H1 (cell line): ENCODE measurements around the gene RAD51B. TPM values are rescaled to one million over a fixed set of nuclear protein-coding genes. Genes with fewer than 3 reads are reported as not detected.

Source experiments
- CTCF ChIA-PET: fragments of 300-600 bp; sonication (Branson Sonifier 250); formaldehyde crosslinking; loops from one replicate; lab custom pipeline; 2021; ENCODE audit not compliant: partially characterized antibody; lab: Charles Lee
- POLR2A ChIA-PET: fragments of 300-600 bp; sonication (Branson Sonifier 250); formaldehyde crosslinking; loops from one replicate; lab custom pipeline; 2021; ENCODE audit warnings: inconsistent platforms; ENCODE audit not compliant: partially characterized antibody; lab: Charles Lee
- DNase-seq, 2 experiments: peaks; one replicate each; pipeline versions ENCODE4 v3.0.0 to v3.0.0-alpha.2; 2010 to 2022; ENCODE audit warnings: low spot score in 2 of 2, low read depth in 1 of 2, mixed read lengths in 1 of 2
- FAIRE-seq: peaks from 2 replicates; lab custom pipeline; 2011; peaks lifted over from hg19 to GRCh38; lab: Jason Lieb, UNC
- H2AFZ ChIP-seq: 2 replicates; pipeline ENCODE4 v1.8.1; 2012; ENCODE audit warnings: low read length, inconsistent platforms
- H2AK5ac ChIP-seq: 2 replicates; pipeline ENCODE4 v1.6.1; 2013; ENCODE audit warnings: low read depth, low read length
- H2BK120ac ChIP-seq: replicated peaks from 2 replicates; pipeline ENCODE3; 2013; ENCODE audit warnings: low read depth, low read length, inconsistent platforms
- H2BK12ac ChIP-seq: 2 replicates; pipeline ENCODE4 v1.6.1; 2013; ENCODE audit warnings: low read depth, low read length
- H2BK15ac ChIP-seq: 2 replicates; pipeline ENCODE4 v1.6.1; 2013; ENCODE audit warnings: low read length
- H2BK20ac ChIP-seq: 2 replicates; pipeline ENCODE4 v1.6.1; 2013; ENCODE audit warnings: low read length
- H2BK5ac ChIP-seq: 2 replicates; pipeline ENCODE4 v1.6.1; 2013; ENCODE audit warnings: low read depth, low read length
- H3K14ac ChIP-seq: 2 replicates; pipeline ENCODE4 v1.6.1; 2013; ENCODE audit warnings: inconsistent platforms; ENCODE audit not compliant: insufficient read length
- H3K18ac ChIP-seq: 2 replicates; pipeline ENCODE4 v1.6.1; 2013; ENCODE audit warnings: low read length; ENCODE audit errors: extremely low read depth
- H3K23ac ChIP-seq: 2 replicates; pipeline ENCODE4 v1.6.1; 2013; ENCODE audit warnings: inconsistent platforms; ENCODE audit not compliant: insufficient read length
- H3K23me2 ChIP-seq: 2 replicates; pipeline ENCODE4 v1.6.1; 2013; ENCODE audit warnings: low read depth, low read length
- H3K27ac ChIP-seq: 2 replicates; pipeline ENCODE4 v1.6.1; 2011; ENCODE audit warnings: low read depth, low read length, inconsistent platforms
- H3K27me3 ChIP-seq, 4 experiments: replicated peaks in 1 of 4; 1 replicate in 1 of 4; 2 replicates in 3 of 4; pipeline versions ENCODE4 v1.6.1 to v1.8.1; 2011 to 2013; ENCODE audit warnings: low read length in 3 of 4, mild to moderate bottlenecking in 3 of 4, inconsistent platforms in 2 of 4, mixed read lengths in 2 of 4, moderate library complexity in 1 of 4; ENCODE audit not compliant: control insufficient read depth in 3 of 4, insufficient read depth in 3 of 4; ENCODE audit errors: extremely low read depth in 1 of 4
- H3K36me3 ChIP-seq, 4 experiments: 2 replicates each; pipeline versions ENCODE4 v1.6.1 to v1.8.1; 2011 to 2013; ENCODE audit warnings: mild to moderate bottlenecking in 4 of 4, low read length in 3 of 4, moderate library complexity in 2 of 4, control low read depth in 1 of 4, inconsistent platforms in 1 of 4; ENCODE audit not compliant: insufficient read depth in 4 of 4, control insufficient read depth in 2 of 4
- H3K4ac ChIP-seq: replicated peaks from 2 replicates; pipeline ENCODE3; 2013; ENCODE audit warnings: low read length, low read depth, mixed read lengths, inconsistent platforms; ENCODE audit not compliant: insufficient read length
- H3K4me1 ChIP-seq, 4 experiments: replicated peaks in 1 of 4; 1 replicate in 1 of 4; 2 replicates in 3 of 4; pipeline versions ENCODE4 v1.6.1 to v1.8.1; 2011 to 2013; ENCODE audit warnings: low read length in 3 of 4, inconsistent platforms in 2 of 4, mixed read lengths in 1 of 4; ENCODE audit not compliant: insufficient read depth in 4 of 4, control insufficient read depth in 3 of 4
- H3K4me2 ChIP-seq, 2 experiments: 2 replicates each; pipeline versions ENCODE4 v1.6.1 to v1.8.1; 2011 to 2013; ENCODE audit warnings: low read depth in 2 of 2, low read length in 2 of 2, control low read depth in 1 of 2, inconsistent platforms in 1 of 2, mild to moderate bottlenecking in 1 of 2; ENCODE audit not compliant: insufficient read depth in 1 of 2
- H3K4me3 ChIP-seq, 4 experiments: fragments of 200-600, 300-600 bp in 1 of 4; sonication (generic), shearing (Covaris generic), sonication (Bioruptor Twin) in 1 of 4; 2 replicates each; pipeline versions ENCODE4 v1.5.1 to v1.8.1; 2011 to 2016; ENCODE audit warnings: low read length in 4 of 4, low read depth in 3 of 4, control low read depth in 2 of 4, inconsistent platforms in 2 of 4, mild to moderate bottlenecking in 2 of 4, mixed read lengths in 1 of 4, moderate library complexity in 1 of 4; ENCODE audit not compliant: insufficient read depth in 2 of 4; ENCODE audit errors: extremely low read depth in 1 of 4
- H3K56ac ChIP-seq: replicated peaks from 2 replicates; pipeline ENCODE3; 2013; ENCODE audit warnings: low read depth, mild to moderate bottlenecking, mixed read lengths, low read length, inconsistent platforms; ENCODE audit not compliant: insufficient read length
- H3K79me1 ChIP-seq: 2 replicates; pipeline ENCODE4 v1.6.1; 2013; ENCODE audit warnings: low read depth, low read length, control low read depth
- H3K79me2 ChIP-seq, 2 experiments: 2 replicates each; pipeline versions ENCODE4 v1.6.1 to v1.8.1; 2012 to 2013; ENCODE audit warnings: low read length in 2 of 2, mild to moderate bottlenecking in 2 of 2, inconsistent platforms in 1 of 2; ENCODE audit not compliant: insufficient read depth in 2 of 2, control insufficient read depth in 1 of 2
- H3K9ac ChIP-seq, 4 experiments: replicated peaks in 1 of 4; 1 replicate in 1 of 4; 2 replicates in 3 of 4; pipeline versions ENCODE4 v1.6.1 to v1.8.1; 2011 to 2013; ENCODE audit warnings: low read depth in 3 of 4, low read length in 3 of 4, control low read depth in 2 of 4, mild to moderate bottlenecking in 2 of 4, moderate library complexity in 2 of 4, inconsistent platforms in 1 of 4; ENCODE audit errors: extremely low read depth in 1 of 4
- H3K9me3 ChIP-seq, 2 experiments: 2 replicates each; pipeline versions ENCODE4 v1.6.1 to v1.8.1; 2012 to 2013; ENCODE audit warnings: mild to moderate bottlenecking in 2 of 2, moderate library complexity in 2 of 2, control low read depth in 1 of 2, inconsistent platforms in 1 of 2, low read depth in 1 of 2, low read length in 1 of 2, mixed read lengths in 1 of 2; ENCODE audit not compliant: insufficient read depth in 2 of 2
- H4K20me1 ChIP-seq, 2 experiments: replicated peaks in 1 of 2; 2 replicates each; pipeline versions ENCODE3 to v1.8.1; 2011 to 2013; ENCODE audit warnings: inconsistent platforms in 2 of 2, low read length in 2 of 2, mild to moderate bottlenecking in 1 of 2; ENCODE audit not compliant: insufficient read depth in 2 of 2, control insufficient read depth in 1 of 2
- H4K5ac ChIP-seq: 2 replicates; pipeline ENCODE4 v1.6.1; 2013; ENCODE audit warnings: low read length, low read depth, mixed read lengths, inconsistent platforms; ENCODE audit not compliant: insufficient read length
- H4K8ac ChIP-seq: 2 replicates; pipeline ENCODE4 v1.8.0; 2013; ENCODE audit warnings: mild to moderate bottlenecking, moderate library complexity, low read length, inconsistent platforms; ENCODE audit not compliant: insufficient read depth; ENCODE audit errors: extremely low read depth
- H4K91ac ChIP-seq: replicated peaks from 2 replicates; pipeline ENCODE3; 2013; ENCODE audit warnings: low read length, mixed read lengths, inconsistent platforms; ENCODE audit not compliant: insufficient read length
- ASH2L ChIP-seq: fragments of 200-600, 300-600 bp; sonication (generic); IDR thresholded peaks from one replicate; pipeline ENCODE4 v1.7.1; 2017; ENCODE audit warnings: low read length
- CEBPB ChIP-seq: IDR thresholded peaks from 2 replicates; pipeline ENCODE4 v1.6.1; 2012; ENCODE audit warnings: low read depth, low read length
- JUN ChIP-seq: IDR thresholded peaks from 2 replicates; pipeline ENCODE4 v1.6.1; 2011; ENCODE audit warnings: low read depth, mild to moderate bottlenecking, improper control_type of control experiment, low read length
- JUND ChIP-seq: IDR thresholded peaks from 2 replicates; pipeline ENCODE4 v1.6.1; 2011; ENCODE audit warnings: mild to moderate bottlenecking, improper control_type of control experiment, low read length
- KDM4A ChIP-seq: IDR thresholded peaks from one replicate; pipeline ENCODE4 v1.7.1; 2012; ENCODE audit warnings: low read depth, mild to moderate bottlenecking, moderate library complexity, low read length, inconsistent platforms; ENCODE audit not compliant: severe bottlenecking
- NANOG ChIP-seq: IDR thresholded peaks from 2 replicates; pipeline ENCODE4 v1.6.1; 2011; ENCODE audit warnings: low read length, low read depth, mild to moderate bottlenecking, inconsistent platforms; ENCODE audit not compliant: insufficient read depth, poor library complexity, severe bottlenecking
- NRF1 ChIP-seq: IDR thresholded peaks from 2 replicates; pipeline ENCODE4 v1.6.1; 2011; ENCODE audit warnings: mild to moderate bottlenecking, low read depth, low read length, improper control_type of control experiment
- RFX5 ChIP-seq: IDR thresholded peaks from 2 replicates; pipeline ENCODE4 v1.6.1; 2011; ENCODE audit warnings: low read depth, low read length, improper control_type of control experiment, borderline replicate concordance
- SAP30 ChIP-seq: fragments of 300-600 bp; sonication (generic); IDR thresholded peaks from 2 replicates; pipeline ENCODE4 v1.7.1; 2012; ENCODE audit warnings: low read length, moderate library complexity, mild to moderate bottlenecking, inconsistent platforms; ENCODE audit not compliant: insufficient read depth, insufficient replicate concordance
- TAF7 ChIP-seq: optimal IDR thresholded peaks from 2 replicates; pipeline ENCODE3; 2011; ENCODE audit warnings: low read depth, mild to moderate bottlenecking, inconsistent platforms, low read length, moderate library complexity, borderline replicate concordance
- TBP ChIP-seq: IDR thresholded peaks from 2 replicates; pipeline ENCODE4 v1.6.1; 2011; ENCODE audit warnings: low read depth, low read length, improper control_type of control experiment
- YY1 ChIP-seq: IDR thresholded peaks from 2 replicates; pipeline ENCODE4 v1.6.1; 2011; ENCODE audit warnings: low read depth, mild to moderate bottlenecking, low read length
- WGBS, 2 experiments: shearing (Covaris generic) in 1 of 2; methylation state at CpG; one replicate each; pipeline versions ENCODE4 v1.1.6 to v1.1.7; 2013 to 2015; ENCODE audit warnings: low lambda C conversion rate in 2 of 2, mixed read lengths in 2 of 2, inconsistent platforms in 1 of 2, low coverage in 1 of 2, missing lambda C conversion rate in 1 of 2; ENCODE audit not compliant: insufficient replicate concordance in 2 of 2, insufficient coverage in 1 of 2, insufficient read length in 1 of 2; ENCODE audit errors: extremely low coverage in 1 of 2, missing lambda C conversion rate in 1 of 2; 5-methylcytosine and 5-hydroxymethylcytosine counted together
- polyA plus RNA-seq, 7 experiments: library from polyadenylated mRNA; depleted of rRNA in 3 of 7; stranded (reverse) in 5 of 7; unstranded in 2 of 7; fragments of >200 nt in 5 of 7; fragments of 200-250 nt in 2 of 7; gene quantifications; 1 replicate in 5 of 7; 2 replicates in 1 of 7; 4 replicates in 1 of 7; pipeline versions ENCODE4 v1.2.1 to v1.2.3, GENCODE V29; 2011 to 2013; ENCODE audit warnings: missing spikeins in 2 of 7, mixed read lengths in 2 of 7
- total RNA-seq: library from RNA; stranded (reverse); fragmentation: NEBNext Ultra II Directional; extraction: Animal tissue kit (Norgen Biotek cat#: 25700); gene quantifications from 2 replicates; pipeline ENCODE4 v1.2.1, GENCODE V29; 2021
- TF ChIP-seq, protein P1 (sequence below): IDR thresholded peaks from 2 replicates; pipeline ENCODE4 v1.6.1; 2011; ENCODE audit warnings: low read depth, mild to moderate bottlenecking, low read length; ENCODE audit not compliant: insufficient read depth

RAD51B gene
- total and polyA plus RNA-seq, 2 of the 8 experiments (the other 6 are each of a cell fraction or from before 2014, with no cell fraction given) = 3.9 to 14.9 TPM

DNA sequence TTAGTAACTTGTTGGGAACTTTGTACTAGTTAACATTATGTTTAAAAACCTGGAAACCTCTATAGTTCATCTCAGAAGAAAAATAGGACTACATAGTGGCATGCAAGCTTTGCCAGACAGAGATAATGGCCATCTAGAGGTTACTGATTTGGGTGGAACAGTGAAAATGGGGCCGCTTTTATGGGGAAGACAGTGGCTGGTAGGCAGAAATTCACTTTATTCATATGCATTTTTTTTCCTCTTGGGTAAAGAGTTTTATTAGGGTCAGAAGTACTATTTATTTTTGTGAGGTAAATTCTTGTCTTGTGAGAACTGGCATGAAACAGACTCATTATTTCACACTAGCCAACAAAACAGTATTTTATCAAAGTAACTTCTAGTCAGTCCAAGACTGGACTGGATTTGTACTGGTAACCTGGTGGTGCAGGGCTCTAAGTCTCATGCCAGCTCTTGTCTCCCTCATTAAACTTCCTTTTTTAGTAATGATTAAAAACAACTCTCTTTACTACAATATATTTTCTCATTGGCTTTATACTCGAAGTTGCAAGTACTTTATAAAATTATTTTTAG, 345.8 kb downstream of the RAD51B start:
- no peak overlapping the region for H4K5ac ChIP-seq
- no peak overlapping the region for H3K4me2 ChIP-seq
- DNase-seq (no peak), FAIRE-seq (no peak)
- no peaks in the 10 kb centered on the region for H3K23me2 ChIP-seq
- ChIA-PET POLR2A (no interaction called here), CTCF (interaction anchor here (0.9 kb wide), 1 partner anchor 220 kb away, joined by 3 read pairs; no protein-coding TSS in a partner anchor)
- H4K8ac ChIP-seq = no peak overlapping the region
- no peaks in the 10 kb centered on the region for H3K36me3 ChIP-seq
- H3K4ac ChIP-seq = no peak overlapping the region
- no peak overlapping the region for H2AFZ ChIP-seq
- no peak overlapping the region for H3K27ac ChIP-seq
- H3K14ac ChIP-seq = no peak overlapping the region
- no peak overlapping the region for H3K23ac ChIP-seq
- H3K9ac ChIP-seq = no peak overlapping the region
- 81% methylated on average over 2 of the region's 2 CpGs; no CpG with 5 or more reads in 1 of the 2 experiments for WGBS, 2 experiments
- H2BK12ac ChIP-seq = no peak overlapping the region
- no peaks in the 10 kb centered on the region for H4K20me1 ChIP-seq
- no peaks in the 10 kb centered on the region for H3K9me3 ChIP-seq
- no peaks in the 10 kb centered on the region for H3K27me3 ChIP-seq
- no peak overlapping the region for H2BK120ac ChIP-seq
- H2BK20ac ChIP-seq = no peak overlapping the region
- no peak overlapping the region for H4K91ac ChIP-seq
- no peaks in the 10 kb centered on the region for H3K79me1 ChIP-seq
- H2AK5ac ChIP-seq = no peak overlapping the region
- no peaks in the 10 kb centered on the region for H3K79me2 ChIP-seq
- no peak overlapping the region for H3K18ac ChIP-seq
- H3K56ac ChIP-seq = no peak overlapping the region
- H3K4me1 ChIP-seq = no peaks in the 10 kb centered on the region
- H3K4me3 ChIP-seq = no peak overlapping the region
- H2BK5ac ChIP-seq = no peak overlapping the region
- no peak overlapping the region for H2BK15ac ChIP-seq
- TF ChIP-seq ASH2L = no peak
- no peak for TF ChIP-seq JUND
- TF ChIP-seq TBP = no peak
- TF ChIP-seq SAP30 = no peak
- no peak for TF ChIP-seq TAF7
- no peak for TF ChIP-seq RFX5
- TF ChIP-seq NANOG = no peak
- no peak for TF ChIP-seq KDM4A
- TF ChIP-seq NRF1 = no peak
- no peak for TF ChIP-seq CEBPB
- TF ChIP-seq, protein P1, sequence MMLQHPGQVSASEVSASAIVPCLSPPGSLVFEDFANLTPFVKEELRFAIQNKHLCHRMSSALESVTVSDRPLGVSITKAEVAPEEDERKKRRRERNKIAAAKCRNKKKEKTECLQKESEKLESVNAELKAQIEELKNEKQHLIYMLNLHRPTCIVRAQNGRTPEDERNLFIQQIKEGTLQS = no peak
- TF ChIP-seq YY1 = no peak
- TF ChIP-seq JUN = no peak
